T-helper 1 cell treated with Interleukin-12 subunit alpha and Interleukin-12 subunit beta and Interleukin-4 antibody, amounts not matched to agents 30 μg/mL and 1 μg/mL, for 36 hours (primary cell): ENCODE results near the gene DOCK3.
"Not testable (repeated sequence)": the region's sequence is repeated elsewhere in the genome, so short reads cannot be mapped to it uniquely, and the experiment has no call there.

ENCODE experiments used
- H3K27ac Mint-ChIP-seq: one replicate; pipeline ENCODE4 v1.8.0; 2021; ENCODE audit warnings: mild to moderate bottlenecking, mixed read lengths
- H3K27me3 Mint-ChIP-seq: one replicate; pipeline ENCODE4 v1.8.0; 2021; ENCODE audit warnings: low read depth, mixed read lengths
- H3K36me3 Mint-ChIP-seq: one replicate; pipeline ENCODE4 v1.8.0; 2021; ENCODE audit warnings: low read depth, mixed read lengths
- H3K4me1 Mint-ChIP-seq: one replicate; pipeline ENCODE4 v1.8.0; 2021; ENCODE audit warnings: low read depth, mixed read lengths
- H3K4me3 Mint-ChIP-seq: one replicate; pipeline ENCODE4 v1.8.0; 2021; ENCODE audit warnings: mild to moderate bottlenecking, moderate library complexity, mixed read lengths
- H3K9me3 Mint-ChIP-seq: one replicate; pipeline ENCODE4 v1.8.0; 2021; ENCODE audit warnings: mixed read lengths

The DOCK3 gene

GRCh38 chr3:50658416-50658815 lies 16.3 kb upstream of the DOCK3 start:
- H3K4me3 Mint-ChIP-seq, result no peak overlapping the region
- H3K27me3 Mint-ChIP-seq, result no peaks in the 10 kb centered on the region
- no peak overlapping the region for H3K27ac Mint-ChIP-seq
- H3K36me3 Mint-ChIP-seq, result peaks cover 4% of the 10 kb centered on the region
- H3K9me3 Mint-ChIP-seq, result no peaks in the 10 kb centered on the region
- H3K4me1 Mint-ChIP-seq, result peaks cover 14% of the 10 kb centered on the region

GRCh38 chr3:50658831-50659230 lies 15.9 kb upstream of the DOCK3 start:
- Mint-ChIP-seq H3K27me3 (no peaks in the 10 kb centered on the region), H3K4me3 (no peak overlapping the region), H3K36me3 (peaks cover 4% of the 10 kb centered on the region), H3K4me1 (peaks cover 11% of the 10 kb centered on the region), H3K27ac (no peak overlapping the region), H3K9me3 (no peaks in the 10 kb centered on the region)

- Mint-ChIP-seq H3K9me3 (no peaks in the 10 kb centered on the region), H3K4me3 (no peak overlapping the region), H3K27ac (no peak overlapping the region), H3K36me3 (no peaks in the 10 kb centered on the region), H3K4me1 (peaks cover 7% of the 10 kb centered on the region), H3K27me3 (no peaks in the 10 kb centered on the region)
These were observed 14.3 kb upstream of the DOCK3 start for GRCh38 chr3:50660386-50660785.

- Mint-ChIP-seq H3K9me3 (no peaks in the 10 kb centered on the region), H3K27ac (peak overlapping the region; percentile 9), H3K36me3 (no peaks in the 10 kb centered on the region), H3K4me1 (peaks cover 9% of the 10 kb centered on the region), H3K27me3 (no peaks in the 10 kb centered on the region), H3K4me3 (no peak overlapping the region)
These were observed 13.3 kb upstream of the DOCK3 start for GRCh38 chr3:50661321-50661837.

GRCh38 chr3:50662408-50662807 lies 12.3 kb upstream of the DOCK3 start:
- Mint-ChIP-seq H3K27ac (peak overlapping the region; percentile 17), H3K4me1 (peaks cover 9% of the 10 kb centered on the region), H3K9me3 (no peaks in the 10 kb centered on the region), H3K4me3 (no peak overlapping the region), H3K36me3 (no peaks in the 10 kb centered on the region), H3K27me3 (peaks cover 6% of the 10 kb centered on the region)

GRCh38 chr3:50665081-50665840 lies 9.5 kb upstream of the DOCK3 start:
- no peak overlapping the region for H3K4me3 Mint-ChIP-seq
- no peak overlapping the region for H3K27ac Mint-ChIP-seq
- no peaks in the 10 kb centered on the region for H3K9me3 Mint-ChIP-seq
- no peaks in the 10 kb centered on the region for H3K36me3 Mint-ChIP-seq
- H3K4me1 Mint-ChIP-seq, result peaks cover 9% of the 10 kb centered on the region
- peaks cover 12% of the 10 kb centered on the region for H3K27me3 Mint-ChIP-seq

GRCh38 chr3:50665841-50666115 lies 8.9 kb upstream of the DOCK3 start:
- H3K4me3 Mint-ChIP-seq, H3K36me3 Mint-ChIP-seq, H3K4me1 Mint-ChIP-seq, H3K27ac Mint-ChIP-seq, H3K9me3 Mint-ChIP-seq: not testable (repeated sequence)
- peaks cover 17% of the 10 kb centered on the region for H3K27me3 Mint-ChIP-seq

- no peaks in the 10 kb centered on the region for H3K36me3 Mint-ChIP-seq
- peaks cover 18% of the 10 kb centered on the region for H3K27me3 Mint-ChIP-seq
- H3K4me1 Mint-ChIP-seq, result peaks cover 9% of the 10 kb centered on the region
- H3K4me3 Mint-ChIP-seq, result no peak overlapping the region
- no peak overlapping the region for H3K27ac Mint-ChIP-seq
- H3K9me3 Mint-ChIP-seq, result no peaks in the 10 kb centered on the region
These were observed 7.9 kb upstream of the DOCK3 start for GRCh38 chr3:50666837-50667236.

GRCh38 chr3:50671331-50671730 lies 3.4 kb upstream of the DOCK3 start:
- no peak overlapping the region for H3K4me3 Mint-ChIP-seq
- H3K27ac Mint-ChIP-seq, result no peak overlapping the region
- H3K4me1 Mint-ChIP-seq, result peaks cover 4% of the 10 kb centered on the region
- H3K36me3 Mint-ChIP-seq, result no peaks in the 10 kb centered on the region
- peaks cover 46% of the 10 kb centered on the region for H3K27me3 Mint-ChIP-seq
- H3K9me3 Mint-ChIP-seq, result no peaks in the 10 kb centered on the region

- H3K4me3 Mint-ChIP-seq, result no peak overlapping the region
- H3K27me3 Mint-ChIP-seq, result peaks cover 49% of the 10 kb centered on the region
These were observed 2.1 kb upstream of the DOCK3 start for GRCh38 chr3:50672656-50673055.

GRCh38 chr3:50673931-50674330 lies 796 bp upstream of the DOCK3 start:
- peaks cover 49% of the 10 kb centered on the region for H3K27me3 Mint-ChIP-seq
- H3K4me3 Mint-ChIP-seq, result peak overlapping the region; percentile 79
- H3K4me1 Mint-ChIP-seq, result peaks cover 4% of the 10 kb centered on the region
- H3K36me3 Mint-ChIP-seq, result no peaks in the 10 kb centered on the region
- peak overlapping the region; percentile 55 for H3K27ac Mint-ChIP-seq
- H3K9me3 Mint-ChIP-seq, result no peaks in the 10 kb centered on the region

More at GRCh38 chr3:50672656-50673055, 2.1 kb upstream of the DOCK3 start:
- H3K36me3 Mint-ChIP-seq, result no peaks in the 10 kb centered on the region
- no peaks in the 10 kb centered on the region for H3K9me3 Mint-ChIP-seq
- peaks cover 4% of the 10 kb centered on the region for H3K4me1 Mint-ChIP-seq
- H3K27ac Mint-ChIP-seq, result no peak overlapping the region

GRCh38 chr3:50675179-50676030 lies 678 bp downstream of the DOCK3 start:
- peak overlapping the region; percentile 71 for H3K4me3 Mint-ChIP-seq
- H3K27me3 Mint-ChIP-seq, result peaks cover 53% of the 10 kb centered on the region
- H3K4me1 Mint-ChIP-seq, result peaks cover 4% of the 10 kb centered on the region
- no peaks in the 10 kb centered on the region for H3K9me3 Mint-ChIP-seq
- H3K36me3 Mint-ChIP-seq, result no peaks in the 10 kb centered on the region
- H3K27ac Mint-ChIP-seq, result no peak overlapping the region

- no peak overlapping the region for H3K27ac Mint-ChIP-seq
- peaks cover 4% of the 10 kb centered on the region for H3K4me1 Mint-ChIP-seq
- peaks cover 55% of the 10 kb centered on the region for H3K27me3 Mint-ChIP-seq
- H3K4me3 Mint-ChIP-seq, result no peak overlapping the region
- no peaks in the 10 kb centered on the region for H3K36me3 Mint-ChIP-seq
- no peaks in the 10 kb centered on the region for H3K9me3 Mint-ChIP-seq
These were observed 1.4 kb downstream of the DOCK3 start for GRCh38 chr3:50676031-50676705.

- no peaks in the 10 kb centered on the region for H3K9me3 Mint-ChIP-seq
- no peak overlapping the region for H3K4me3 Mint-ChIP-seq
- H3K27me3 Mint-ChIP-seq, result peaks cover 27% of the 10 kb centered on the region
- H3K36me3 Mint-ChIP-seq, result no peaks in the 10 kb centered on the region
- no peaks in the 10 kb centered on the region for H3K4me1 Mint-ChIP-seq
- H3K27ac Mint-ChIP-seq, result no peak overlapping the region
These were observed 12.5 kb downstream of the DOCK3 start for GRCh38 chr3:50687127-50687751.
